Stimulated activated memory B cell treated with anti-CD40 and anti-IgM and Interleukin-4, amounts not matched to agents 10 μg/mL and 1 μg/mL and 100 μg/mL, for 72 hours (primary cell): ENCODE measurements around the gene TMEM163.

Experiments
- ATAC-seq: fragments of 150-1000 bp; cut with Tn5 transposase; 2 replicates; pipeline ENCODE4 v1.10.0; 2021
- H3K27ac Mint-ChIP-seq: one replicate; pipeline ENCODE4 v1.8.0; 2022; ENCODE audit warnings: mild to moderate bottlenecking, mixed read lengths
- H3K27me3 Mint-ChIP-seq: one replicate; pipeline ENCODE4 v1.8.0; 2022; ENCODE audit warnings: mixed read lengths
- H3K36me3 Mint-ChIP-seq: one replicate; pipeline ENCODE4 v1.8.0; 2022; ENCODE audit warnings: mixed read lengths
- H3K4me1 Mint-ChIP-seq: one replicate; pipeline ENCODE4 v1.8.0; 2022; ENCODE audit warnings: mixed read lengths
- H3K4me3 Mint-ChIP-seq: one replicate; pipeline ENCODE4 v1.8.0; 2022; ENCODE audit warnings: mild to moderate bottlenecking, moderate library complexity, mixed read lengths
- H3K9me3 Mint-ChIP-seq: one replicate; pipeline ENCODE4 v1.8.0; 2022; ENCODE audit warnings: mixed read lengths

The TMEM163 gene

DNA sequence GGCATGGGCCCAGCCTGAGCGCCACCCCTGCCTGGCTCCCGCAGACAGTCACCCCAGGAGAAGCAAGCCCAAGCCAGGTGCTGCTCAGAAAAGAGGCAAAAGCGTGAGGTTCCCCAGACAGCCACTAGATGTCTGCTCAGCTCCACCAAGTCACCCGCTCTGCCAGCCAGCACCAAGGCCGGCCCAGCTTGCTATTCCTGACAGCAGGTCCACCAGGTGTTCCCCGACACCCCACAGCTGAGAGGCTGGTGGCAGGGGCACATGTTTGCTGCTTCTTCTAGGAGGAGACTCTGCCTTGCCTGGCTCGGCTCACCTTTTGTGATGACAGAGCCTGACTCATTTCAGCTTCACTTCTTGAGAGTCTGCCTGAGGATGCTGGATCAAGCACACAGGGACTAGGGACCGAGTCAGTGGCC, 258.2 kb downstream of the TMEM163 start:
- H3K27ac Mint-ChIP-seq, result peak overlapping the region; percentile 73
- peak; percentile 81 for ATAC-seq
- H3K9me3 Mint-ChIP-seq, result no peaks in the 10 kb centered on the region
- no peaks in the 10 kb centered on the region for H3K27me3 Mint-ChIP-seq
- H3K4me3 Mint-ChIP-seq, result no peak overlapping the region
- peaks cover 10% of the 10 kb centered on the region for H3K36me3 Mint-ChIP-seq
- H3K4me1 Mint-ChIP-seq, result peaks cover 24% of the 10 kb centered on the region

DNA sequence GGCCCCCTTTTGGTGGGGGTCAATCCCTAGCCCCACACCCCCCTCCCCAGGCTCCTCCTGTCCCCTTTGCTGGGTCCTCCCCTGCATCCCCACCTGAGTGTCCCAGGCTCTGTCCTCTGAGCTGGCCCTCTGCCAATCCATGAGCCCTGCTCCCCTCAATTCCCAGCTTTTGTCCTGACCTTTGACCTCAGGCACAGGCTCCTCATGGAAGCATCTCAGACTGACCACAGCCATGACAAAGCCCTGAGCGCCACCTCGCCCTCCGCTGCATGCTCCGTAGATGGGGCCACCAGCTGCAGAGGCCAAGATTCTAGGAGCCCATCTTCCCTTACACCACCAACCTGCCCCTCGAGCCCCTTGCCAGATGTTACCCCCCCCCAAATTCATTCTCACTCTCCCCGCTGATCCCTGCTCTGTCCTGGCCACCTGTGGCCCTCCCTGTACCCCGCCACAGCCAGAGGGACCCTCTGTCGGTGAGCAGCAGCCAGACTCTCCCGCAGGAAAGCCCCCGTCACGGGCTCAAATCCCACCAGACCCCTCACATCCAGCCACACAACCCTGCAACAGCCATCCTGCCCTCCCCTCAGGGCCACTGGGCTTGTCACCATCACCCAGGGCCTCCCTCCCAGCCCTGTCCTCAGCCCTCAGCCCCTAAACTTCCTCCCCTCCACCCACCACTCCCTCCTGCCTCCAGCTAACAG, 258.9 kb downstream of the TMEM163 start:
- no peaks in the 10 kb centered on the region for H3K27me3 Mint-ChIP-seq
- H3K27ac Mint-ChIP-seq, result peak overlapping the region; percentile 23

DNA sequence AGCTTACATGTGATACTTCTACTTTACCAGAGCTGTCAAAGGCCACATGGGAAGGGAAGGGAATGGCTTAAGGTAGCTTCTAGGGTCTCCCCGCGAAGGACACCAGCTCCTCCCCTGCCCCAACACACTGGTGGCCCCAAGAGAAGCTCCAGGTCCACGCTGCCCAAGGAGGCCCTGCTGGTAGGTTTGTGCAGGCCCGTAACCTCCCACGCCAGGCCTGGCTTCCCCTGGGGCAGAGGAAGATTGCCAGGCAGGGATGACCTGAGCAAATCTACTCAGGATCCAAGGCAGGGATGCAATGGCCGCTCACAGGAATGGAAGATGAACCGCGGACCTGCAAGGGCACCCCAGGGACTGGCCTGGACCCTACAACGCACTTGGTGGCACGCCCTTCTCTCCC, 259.9 kb downstream of the TMEM163 start:
- ATAC-seq, result no peak
- Mint-ChIP-seq H3K4me1 (peaks cover 24% of the 10 kb centered on the region), H3K9me3 (no peaks in the 10 kb centered on the region), H3K27ac (no peak overlapping the region), H3K36me3 (peaks cover 17% of the 10 kb centered on the region), H3K27me3 (no peaks in the 10 kb centered on the region), H3K4me3 (no peak overlapping the region)

More for the DNA sequence above, 258.9 kb downstream of the TMEM163 start:
- Mint-ChIP-seq H3K36me3 (peaks cover 17% of the 10 kb centered on the region), H3K4me1 (peaks cover 24% of the 10 kb centered on the region), H3K9me3 (no peaks in the 10 kb centered on the region), H3K4me3 (no peak overlapping the region)
- ATAC-seq, result no peak

DNA sequence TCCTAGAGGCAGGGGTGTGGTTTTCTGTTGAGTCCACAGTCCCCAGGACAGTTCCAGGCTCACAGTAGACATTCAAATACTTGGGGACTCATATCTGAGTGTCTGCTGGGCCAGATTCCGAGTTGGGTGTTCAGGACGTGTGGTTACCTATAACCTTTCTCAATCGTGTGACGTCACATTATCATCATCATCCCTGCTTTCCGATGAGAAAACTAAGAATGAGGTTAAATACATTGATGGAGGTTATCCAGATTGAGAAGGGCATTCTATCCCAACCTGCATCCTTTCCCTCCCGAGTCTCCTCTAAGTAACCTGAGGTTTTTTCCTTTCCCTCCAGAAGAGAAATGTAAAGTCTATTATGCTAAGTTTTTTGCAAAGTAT, 260.3 kb downstream of the TMEM163 start:
- no peaks in the 10 kb centered on the region for H3K9me3 Mint-ChIP-seq
- peaks cover 17% of the 10 kb centered on the region for H3K36me3 Mint-ChIP-seq
- peaks cover 24% of the 10 kb centered on the region for H3K4me1 Mint-ChIP-seq
- H3K4me3 Mint-ChIP-seq, result no peak overlapping the region
- peak overlapping the region; percentile 56 for H3K27ac Mint-ChIP-seq
- no peaks in the 10 kb centered on the region for H3K27me3 Mint-ChIP-seq
- no peak for ATAC-seq

DNA sequence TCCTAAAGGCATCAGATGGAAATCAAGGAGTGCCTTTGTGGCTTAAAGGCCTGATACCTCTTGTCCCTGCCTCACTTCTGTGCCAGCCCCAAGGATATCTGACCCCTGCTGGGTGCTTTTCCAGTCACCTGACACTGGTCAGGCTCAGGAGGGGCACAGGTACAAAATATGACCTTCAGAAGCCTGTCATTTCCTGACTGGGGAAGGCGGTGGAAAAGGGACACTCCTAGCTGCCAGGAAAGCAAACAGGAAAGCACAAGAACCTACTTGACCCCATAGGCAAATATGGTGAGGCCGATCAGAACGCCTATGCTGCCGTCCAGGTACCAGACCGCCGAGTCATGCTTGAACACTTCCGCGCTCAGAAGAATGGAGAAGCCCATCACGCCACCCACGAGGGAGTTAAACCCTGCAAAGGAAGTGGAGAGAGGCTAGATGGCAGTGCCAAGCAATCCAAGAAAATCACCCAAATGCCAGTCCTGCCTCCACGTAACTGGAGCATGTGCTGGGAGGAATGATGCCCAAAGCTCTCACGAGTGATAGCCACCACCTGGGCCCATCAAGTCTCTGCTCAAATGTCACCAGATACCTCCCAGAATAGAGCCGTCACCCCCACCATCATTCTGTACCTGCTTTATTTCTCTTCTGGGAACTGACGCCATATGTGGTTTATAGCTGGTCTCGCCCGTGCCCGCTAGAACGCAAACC, 260.9 kb downstream of the TMEM163 start:
- no peaks in the 10 kb centered on the region for H3K9me3 Mint-ChIP-seq
- peaks cover 17% of the 10 kb centered on the region for H3K36me3 Mint-ChIP-seq
- no peak for ATAC-seq
- peak overlapping the region; percentile 56 for H3K27ac Mint-ChIP-seq
- H3K27me3 Mint-ChIP-seq, result no peaks in the 10 kb centered on the region
- no peak overlapping the region for H3K4me3 Mint-ChIP-seq
- peaks cover 24% of the 10 kb centered on the region for H3K4me1 Mint-ChIP-seq

DNA sequence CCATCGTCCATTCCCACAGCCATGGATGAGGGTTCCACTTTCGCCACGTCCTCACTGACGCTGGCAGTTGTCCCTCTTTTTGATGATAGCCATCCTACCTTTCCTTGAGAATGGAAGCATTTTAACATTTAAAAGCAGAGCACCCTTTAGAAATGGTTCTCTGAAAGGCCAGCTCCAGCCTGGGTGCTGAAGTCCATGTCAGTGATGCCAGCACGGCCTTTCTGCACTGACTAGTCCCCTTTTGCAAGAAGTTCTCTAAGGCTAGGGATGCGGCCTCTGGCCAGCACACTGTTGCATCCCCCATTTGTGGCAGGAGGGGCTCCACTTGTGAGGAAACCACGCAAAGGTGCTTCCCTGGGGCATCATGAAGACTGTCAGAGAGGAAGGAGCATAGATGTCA, 261.4 kb downstream of the TMEM163 start:
- no peak for ATAC-seq
- Mint-ChIP-seq H3K4me3 (no peak overlapping the region), H3K27ac (no peak overlapping the region), H3K36me3 (peaks cover 17% of the 10 kb centered on the region), H3K27me3 (no peaks in the 10 kb centered on the region), H3K4me1 (peaks cover 23% of the 10 kb centered on the region), H3K9me3 (no peaks in the 10 kb centered on the region)

DNA sequence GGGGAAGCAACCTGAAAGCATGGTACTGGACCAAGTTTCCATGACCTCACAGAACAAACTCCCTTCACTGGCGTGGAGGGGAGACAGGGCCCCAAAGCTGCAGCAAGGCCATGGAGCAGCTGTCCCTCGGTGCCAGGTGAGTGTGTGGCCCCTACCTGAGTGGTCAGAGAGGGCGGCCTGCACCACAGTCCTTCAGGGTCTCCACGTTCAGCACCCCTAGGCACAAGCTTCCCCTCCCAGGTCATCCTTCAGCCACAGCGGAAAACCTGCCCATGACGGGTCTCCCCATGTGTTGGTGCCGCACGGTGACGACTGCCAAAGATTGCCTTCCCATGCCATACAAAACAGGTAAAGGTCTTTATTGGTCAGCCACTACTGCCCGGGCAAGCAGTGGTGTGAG, 263.4 kb downstream of the TMEM163 start:
- Mint-ChIP-seq H3K27ac (no peak overlapping the region), H3K4me1 (peaks cover 13% of the 10 kb centered on the region), H3K9me3 (no peaks in the 10 kb centered on the region), H3K27me3 (no peaks in the 10 kb centered on the region), H3K4me3 (no peak overlapping the region), H3K36me3 (peaks cover 17% of the 10 kb centered on the region)
- no peak for ATAC-seq

DNA sequence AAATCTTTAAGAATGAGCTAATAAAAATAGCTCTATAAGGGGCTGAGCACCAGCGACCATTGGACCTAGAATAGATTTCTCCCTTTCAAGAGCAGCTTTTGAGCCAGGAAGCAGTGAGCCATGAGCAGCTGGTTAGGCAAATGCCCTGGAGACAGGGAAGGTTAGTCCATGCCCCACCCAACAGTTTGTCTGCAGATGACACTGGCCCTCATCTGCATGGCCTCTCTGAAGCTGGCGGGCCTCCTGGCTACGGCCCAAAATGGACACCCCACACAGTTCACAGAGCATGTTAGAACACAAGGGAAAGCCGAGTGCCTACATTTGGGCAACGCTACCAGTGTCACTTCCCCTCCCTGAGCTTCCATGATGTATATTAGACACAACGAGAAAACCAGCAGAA, 263.9 kb downstream of the TMEM163 start:
- no peak overlapping the region for H3K4me3 Mint-ChIP-seq
- no peak for ATAC-seq
- H3K27ac Mint-ChIP-seq, result no peak overlapping the region
- H3K36me3 Mint-ChIP-seq, result peaks cover 21% of the 10 kb centered on the region
- H3K9me3 Mint-ChIP-seq, result no peaks in the 10 kb centered on the region
- peaks cover 15% of the 10 kb centered on the region for H3K4me1 Mint-ChIP-seq
- no peaks in the 10 kb centered on the region for H3K27me3 Mint-ChIP-seq

DNA sequence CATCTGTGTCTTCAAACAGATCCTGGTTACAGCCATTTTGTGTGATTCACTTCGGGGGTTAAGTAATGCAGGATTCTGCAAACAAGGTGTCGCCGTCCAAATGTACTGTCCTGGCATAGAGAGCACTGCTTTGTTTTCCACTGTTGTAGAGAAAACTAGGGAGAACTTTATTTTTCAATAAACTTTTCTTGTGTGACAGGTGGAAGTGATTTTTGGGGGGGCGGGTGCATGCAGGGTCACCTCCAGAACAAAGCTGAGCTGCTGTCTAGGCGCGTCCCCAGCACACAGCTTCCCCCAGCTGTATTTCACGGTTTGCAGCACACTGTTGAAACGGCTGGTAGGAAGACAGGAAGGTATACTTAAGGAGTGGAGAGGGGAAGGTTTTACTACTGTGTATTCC, 264.4 kb downstream of the TMEM163 start:
- Mint-ChIP-seq H3K27me3 (no peaks in the 10 kb centered on the region), H3K4me1 (peaks cover 15% of the 10 kb centered on the region), H3K9me3 (no peaks in the 10 kb centered on the region), H3K27ac (no peak overlapping the region), H3K4me3 (no peak overlapping the region), H3K36me3 (peaks cover 26% of the 10 kb centered on the region)
- no peak for ATAC-seq

DNA sequence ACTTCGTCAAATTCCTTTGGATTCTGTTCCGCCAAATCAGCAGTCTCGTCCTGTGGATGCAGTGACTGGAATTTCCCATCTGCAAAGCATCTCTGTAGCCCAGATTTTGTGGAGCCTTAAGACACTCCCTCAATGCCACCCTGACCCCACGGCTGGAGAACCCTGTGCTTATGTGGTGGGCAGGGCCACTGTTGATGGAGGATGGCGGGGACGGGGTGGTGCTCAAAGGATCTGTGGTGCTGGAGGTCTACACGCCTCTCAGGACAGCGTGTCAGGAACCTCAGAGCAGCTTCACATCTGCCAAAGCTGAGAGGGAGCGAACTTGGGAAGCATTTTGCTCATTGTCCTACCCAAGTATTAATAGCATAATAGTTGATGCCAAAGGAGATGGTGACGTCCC, 264.8 kb downstream of the TMEM163 start:
- Mint-ChIP-seq H3K4me1 (peaks cover 15% of the 10 kb centered on the region), H3K4me3 (no peak overlapping the region), H3K36me3 (peaks cover 26% of the 10 kb centered on the region), H3K27ac (no peak overlapping the region), H3K27me3 (no peaks in the 10 kb centered on the region), H3K9me3 (no peaks in the 10 kb centered on the region)
- ATAC-seq, result no peak

DNA sequence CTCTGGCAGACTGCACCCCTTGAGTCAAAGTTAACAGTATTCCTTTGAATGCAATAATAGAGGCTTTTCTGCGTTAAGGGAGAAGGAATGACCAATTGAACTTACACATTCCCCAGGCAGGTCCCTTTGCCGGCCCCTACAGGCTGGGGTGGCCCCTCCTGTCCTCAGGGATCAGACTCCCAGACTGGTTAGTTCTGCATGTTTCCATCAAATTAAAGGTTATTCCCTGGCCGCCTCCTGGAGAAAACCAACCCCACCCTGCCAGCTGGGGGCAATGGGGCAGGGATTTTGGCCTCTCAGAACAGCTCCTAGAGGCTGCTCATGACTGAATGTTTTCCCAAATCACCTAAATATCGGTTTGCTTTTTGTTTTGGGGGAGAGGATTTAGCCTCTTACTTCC, 265.3 kb downstream of the TMEM163 start:
- Mint-ChIP-seq H3K36me3 (peaks cover 30% of the 10 kb centered on the region), H3K4me3 (no peak overlapping the region), H3K4me1 (peaks cover 15% of the 10 kb centered on the region), H3K9me3 (no peaks in the 10 kb centered on the region), H3K27ac (no peak overlapping the region), H3K27me3 (no peaks in the 10 kb centered on the region)
- no peak for ATAC-seq

DNA sequence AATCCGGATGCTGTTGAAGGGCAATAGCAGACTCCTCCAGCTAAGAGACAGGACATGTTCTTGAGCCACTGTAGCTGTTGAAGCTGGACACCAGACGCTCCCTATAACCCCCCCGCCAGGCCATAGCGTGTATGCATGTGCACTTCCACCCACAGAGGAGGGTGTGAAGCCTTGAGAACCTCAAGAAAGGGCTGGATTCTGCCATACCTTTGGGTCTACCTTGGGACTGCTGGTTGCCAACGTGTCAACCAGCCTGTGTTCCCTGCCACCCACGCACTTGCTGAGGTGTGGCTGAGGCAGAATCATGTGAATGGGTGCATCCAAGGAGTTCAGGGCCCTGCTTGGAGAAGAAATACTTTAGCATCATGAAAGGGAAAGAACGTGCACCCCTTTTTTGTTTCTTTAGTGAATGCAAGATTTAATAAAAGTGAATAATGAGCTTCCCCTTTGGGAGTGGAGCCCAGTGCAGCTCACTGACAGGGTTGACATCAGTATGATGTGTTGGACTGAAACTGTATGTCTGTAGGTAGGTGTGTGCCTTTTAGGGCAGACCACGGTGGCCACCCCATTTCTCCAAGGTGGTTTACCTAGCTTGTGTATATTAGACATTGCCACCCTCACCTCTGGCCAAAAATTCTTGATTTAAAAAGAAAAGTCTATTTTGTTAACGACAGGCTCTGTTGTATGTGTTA, 266.6 kb downstream of the TMEM163 start:
- no peak overlapping the region for H3K4me3 Mint-ChIP-seq
- no peaks in the 10 kb centered on the region for H3K9me3 Mint-ChIP-seq
- H3K4me1 Mint-ChIP-seq, result peaks cover 15% of the 10 kb centered on the region
- ATAC-seq, result no peak
- H3K27me3 Mint-ChIP-seq, result no peaks in the 10 kb centered on the region
- H3K36me3 Mint-ChIP-seq, result peaks cover 40% of the 10 kb centered on the region
- peak overlapping the region; percentile 63 for H3K27ac Mint-ChIP-seq

DNA sequence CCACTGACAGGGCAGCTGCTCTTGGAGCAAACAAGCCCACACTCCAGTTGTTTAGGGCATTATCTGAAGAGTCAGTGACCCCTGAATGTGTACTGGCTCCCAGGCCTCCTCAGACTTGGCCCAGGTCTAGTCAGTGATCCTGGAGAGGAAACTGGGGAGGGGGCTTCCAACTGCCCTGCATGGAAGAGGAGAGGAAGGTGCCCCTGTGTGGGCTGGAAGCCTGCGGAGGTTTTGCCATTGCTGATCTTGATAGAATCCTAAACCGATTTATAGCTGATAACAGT, 267.5 kb downstream of the TMEM163 start:
- H3K27ac Mint-ChIP-seq, result peak overlapping the region; percentile 63
- H3K36me3 Mint-ChIP-seq, result peaks cover 45% of the 10 kb centered on the region
- ATAC-seq, result no peak
- no peak overlapping the region for H3K4me3 Mint-ChIP-seq
- peaks cover 15% of the 10 kb centered on the region for H3K4me1 Mint-ChIP-seq
- H3K27me3 Mint-ChIP-seq, result no peaks in the 10 kb centered on the region
- H3K9me3 Mint-ChIP-seq, result no peaks in the 10 kb centered on the region

DNA sequence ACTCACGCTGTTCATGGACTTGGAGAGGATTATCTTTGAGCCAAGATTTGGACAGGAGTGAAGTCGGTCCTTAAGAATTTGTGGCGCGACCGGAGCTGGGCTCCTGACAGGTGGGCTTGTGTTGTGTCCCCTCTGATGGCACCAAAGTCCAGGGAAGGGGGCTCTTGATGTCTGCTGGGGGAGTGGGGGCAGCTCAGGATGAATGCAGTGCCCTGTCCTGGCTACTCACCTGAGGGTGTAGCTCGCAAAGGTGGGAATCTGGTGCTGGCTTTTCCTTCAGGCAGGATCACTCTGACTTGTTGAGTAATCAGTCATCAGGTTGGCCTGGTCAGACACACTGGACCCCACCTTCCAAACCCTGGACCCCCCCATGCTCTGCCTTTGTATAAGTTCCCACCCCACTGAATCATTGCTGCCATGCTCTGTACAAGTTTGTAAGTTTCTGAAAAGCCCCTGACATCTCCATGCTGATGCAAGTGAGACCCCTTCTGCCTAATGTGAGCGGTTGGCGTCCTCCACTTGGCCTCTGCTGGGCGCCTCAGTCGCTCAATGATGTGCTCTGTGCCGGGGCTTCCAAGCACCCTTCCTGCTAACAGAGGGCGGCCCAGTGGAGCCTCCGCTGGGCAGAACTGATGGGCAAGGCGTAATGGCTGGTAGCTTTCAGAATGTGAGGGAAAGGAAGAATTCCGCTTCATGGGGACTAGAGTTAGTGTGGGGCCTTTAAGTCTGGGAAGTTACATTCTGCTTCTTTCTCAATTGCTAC, 268.9 kb downstream of the TMEM163 start:
- peaks cover 31% of the 10 kb centered on the region for H3K36me3 Mint-ChIP-seq
- no peaks in the 10 kb centered on the region for H3K9me3 Mint-ChIP-seq
- peak overlapping the region; percentile 63 for H3K27ac Mint-ChIP-seq
- H3K4me1 Mint-ChIP-seq, result peaks cover 15% of the 10 kb centered on the region
- H3K4me3 Mint-ChIP-seq, result no peak overlapping the region
- H3K27me3 Mint-ChIP-seq, result no peaks in the 10 kb centered on the region
- no peak for ATAC-seq

DNA sequence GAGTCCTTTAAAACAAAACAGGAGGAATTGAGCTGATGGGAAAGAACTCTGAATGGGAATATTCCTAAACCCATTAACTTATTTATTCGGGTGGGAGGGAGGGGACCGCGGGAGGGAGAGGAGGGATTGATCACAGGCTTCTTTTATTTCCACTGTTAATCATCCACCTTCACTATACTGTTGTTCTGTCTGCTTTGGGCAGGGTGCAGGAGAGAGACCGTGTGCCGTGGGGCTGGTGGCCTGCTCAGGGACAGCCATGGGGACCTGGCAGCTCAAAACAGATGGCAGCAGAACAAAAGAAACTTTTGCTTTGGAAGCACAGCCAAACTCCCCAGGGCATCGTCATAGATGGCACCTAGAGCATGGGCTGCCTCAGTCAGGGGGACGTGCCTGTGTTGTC, 269.6 kb downstream of the TMEM163 start:
- Mint-ChIP-seq H3K27me3 (no peaks in the 10 kb centered on the region), H3K36me3 (peaks cover 31% of the 10 kb centered on the region), H3K9me3 (no peaks in the 10 kb centered on the region), H3K4me1 (peaks cover 15% of the 10 kb centered on the region), H3K4me3 (no peak overlapping the region), H3K27ac (no peak overlapping the region)
- no peak for ATAC-seq
